H1 (cell line): ENCODE results near the gene DPF3. TPM values are rescaled to one million over a fixed set of nuclear protein-coding genes. Genes with fewer than 3 reads are reported as not detected.

Experiments
- CTCF ChIA-PET: fragments of 300-600 bp; sonication (Branson Sonifier 250); formaldehyde crosslinking; loops from one replicate; lab custom pipeline; 2021; ENCODE audit not compliant: partially characterized antibody; lab: Charles Lee
- POLR2A ChIA-PET: fragments of 300-600 bp; sonication (Branson Sonifier 250); formaldehyde crosslinking; loops from one replicate; lab custom pipeline; 2021; ENCODE audit warnings: inconsistent platforms; ENCODE audit not compliant: partially characterized antibody; lab: Charles Lee
- DNase-seq, 2 experiments: peaks; one replicate each; pipeline versions ENCODE4 v3.0.0 to v3.0.0-alpha.2; 2010 to 2022; ENCODE audit warnings: low spot score in 2 of 2, low read depth in 1 of 2, mixed read lengths in 1 of 2
- FAIRE-seq: peaks from 2 replicates; lab custom pipeline; 2011; peaks lifted over from hg19 to GRCh38; lab: Jason Lieb, UNC
- H2AFZ ChIP-seq: 2 replicates; pipeline ENCODE4 v1.8.1; 2012; ENCODE audit warnings: low read length, inconsistent platforms
- H2AK5ac ChIP-seq: 2 replicates; pipeline ENCODE4 v1.6.1; 2013; ENCODE audit warnings: low read depth, low read length
- H2BK120ac ChIP-seq: replicated peaks from 2 replicates; pipeline ENCODE3; 2013; ENCODE audit warnings: low read depth, low read length, inconsistent platforms
- H2BK12ac ChIP-seq: 2 replicates; pipeline ENCODE4 v1.6.1; 2013; ENCODE audit warnings: low read depth, low read length
- H2BK15ac ChIP-seq: 2 replicates; pipeline ENCODE4 v1.6.1; 2013; ENCODE audit warnings: low read length
- H2BK20ac ChIP-seq: 2 replicates; pipeline ENCODE4 v1.6.1; 2013; ENCODE audit warnings: low read length
- H2BK5ac ChIP-seq: 2 replicates; pipeline ENCODE4 v1.6.1; 2013; ENCODE audit warnings: low read depth, low read length
- H3K14ac ChIP-seq: 2 replicates; pipeline ENCODE4 v1.6.1; 2013; ENCODE audit warnings: inconsistent platforms; ENCODE audit not compliant: insufficient read length
- H3K18ac ChIP-seq: 2 replicates; pipeline ENCODE4 v1.6.1; 2013; ENCODE audit warnings: low read length; ENCODE audit errors: extremely low read depth
- H3K23ac ChIP-seq: 2 replicates; pipeline ENCODE4 v1.6.1; 2013; ENCODE audit warnings: inconsistent platforms; ENCODE audit not compliant: insufficient read length
- H3K23me2 ChIP-seq: 2 replicates; pipeline ENCODE4 v1.6.1; 2013; ENCODE audit warnings: low read depth, low read length
- H3K27ac ChIP-seq: 2 replicates; pipeline ENCODE4 v1.6.1; 2011; ENCODE audit warnings: low read depth, low read length, inconsistent platforms
- H3K27me3 ChIP-seq, 4 experiments: replicated peaks in 1 of 4; 1 replicate in 1 of 4; 2 replicates in 3 of 4; pipeline versions ENCODE4 v1.6.1 to v1.8.1; 2011 to 2013; ENCODE audit warnings: low read length in 3 of 4, mild to moderate bottlenecking in 3 of 4, inconsistent platforms in 2 of 4, mixed read lengths in 2 of 4, moderate library complexity in 1 of 4; ENCODE audit not compliant: control insufficient read depth in 3 of 4, insufficient read depth in 3 of 4; ENCODE audit errors: extremely low read depth in 1 of 4
- H3K36me3 ChIP-seq, 4 experiments: 2 replicates each; pipeline versions ENCODE4 v1.6.1 to v1.8.1; 2011 to 2013; ENCODE audit warnings: mild to moderate bottlenecking in 4 of 4, low read length in 3 of 4, moderate library complexity in 2 of 4, control low read depth in 1 of 4, inconsistent platforms in 1 of 4; ENCODE audit not compliant: insufficient read depth in 4 of 4, control insufficient read depth in 2 of 4
- H3K4ac ChIP-seq: replicated peaks from 2 replicates; pipeline ENCODE3; 2013; ENCODE audit warnings: low read length, low read depth, mixed read lengths, inconsistent platforms; ENCODE audit not compliant: insufficient read length
- H3K4me1 ChIP-seq, 4 experiments: replicated peaks in 1 of 4; 1 replicate in 1 of 4; 2 replicates in 3 of 4; pipeline versions ENCODE4 v1.6.1 to v1.8.1; 2011 to 2013; ENCODE audit warnings: low read length in 3 of 4, inconsistent platforms in 2 of 4, mixed read lengths in 1 of 4; ENCODE audit not compliant: insufficient read depth in 4 of 4, control insufficient read depth in 3 of 4
- H3K4me2 ChIP-seq, 2 experiments: 2 replicates each; pipeline versions ENCODE4 v1.6.1 to v1.8.1; 2011 to 2013; ENCODE audit warnings: low read depth in 2 of 2, low read length in 2 of 2, control low read depth in 1 of 2, inconsistent platforms in 1 of 2, mild to moderate bottlenecking in 1 of 2; ENCODE audit not compliant: insufficient read depth in 1 of 2
- H3K4me3 ChIP-seq, 4 experiments: fragments of 200-600, 300-600 bp in 1 of 4; sonication (generic), shearing (Covaris generic), sonication (Bioruptor Twin) in 1 of 4; 2 replicates each; pipeline versions ENCODE4 v1.5.1 to v1.8.1; 2011 to 2016; ENCODE audit warnings: low read length in 4 of 4, low read depth in 3 of 4, control low read depth in 2 of 4, inconsistent platforms in 2 of 4, mild to moderate bottlenecking in 2 of 4, mixed read lengths in 1 of 4, moderate library complexity in 1 of 4; ENCODE audit not compliant: insufficient read depth in 2 of 4; ENCODE audit errors: extremely low read depth in 1 of 4
- H3K56ac ChIP-seq: replicated peaks from 2 replicates; pipeline ENCODE3; 2013; ENCODE audit warnings: low read depth, mild to moderate bottlenecking, mixed read lengths, low read length, inconsistent platforms; ENCODE audit not compliant: insufficient read length
- H3K79me1 ChIP-seq: 2 replicates; pipeline ENCODE4 v1.6.1; 2013; ENCODE audit warnings: low read depth, low read length, control low read depth
- H3K79me2 ChIP-seq, 2 experiments: 2 replicates each; pipeline versions ENCODE4 v1.6.1 to v1.8.1; 2012 to 2013; ENCODE audit warnings: low read length in 2 of 2, mild to moderate bottlenecking in 2 of 2, inconsistent platforms in 1 of 2; ENCODE audit not compliant: insufficient read depth in 2 of 2, control insufficient read depth in 1 of 2
- H3K9ac ChIP-seq, 4 experiments: replicated peaks in 1 of 4; 1 replicate in 1 of 4; 2 replicates in 3 of 4; pipeline versions ENCODE4 v1.6.1 to v1.8.1; 2011 to 2013; ENCODE audit warnings: low read depth in 3 of 4, low read length in 3 of 4, control low read depth in 2 of 4, mild to moderate bottlenecking in 2 of 4, moderate library complexity in 2 of 4, inconsistent platforms in 1 of 4; ENCODE audit errors: extremely low read depth in 1 of 4
- H3K9me3 ChIP-seq, 2 experiments: 2 replicates each; pipeline versions ENCODE4 v1.6.1 to v1.8.1; 2012 to 2013; ENCODE audit warnings: mild to moderate bottlenecking in 2 of 2, moderate library complexity in 2 of 2, control low read depth in 1 of 2, inconsistent platforms in 1 of 2, low read depth in 1 of 2, low read length in 1 of 2, mixed read lengths in 1 of 2; ENCODE audit not compliant: insufficient read depth in 2 of 2
- H4K20me1 ChIP-seq, 2 experiments: replicated peaks in 1 of 2; 2 replicates each; pipeline versions ENCODE3 to v1.8.1; 2011 to 2013; ENCODE audit warnings: inconsistent platforms in 2 of 2, low read length in 2 of 2, mild to moderate bottlenecking in 1 of 2; ENCODE audit not compliant: insufficient read depth in 2 of 2, control insufficient read depth in 1 of 2
- H4K5ac ChIP-seq: 2 replicates; pipeline ENCODE4 v1.6.1; 2013; ENCODE audit warnings: low read length, low read depth, mixed read lengths, inconsistent platforms; ENCODE audit not compliant: insufficient read length
- H4K8ac ChIP-seq: 2 replicates; pipeline ENCODE4 v1.8.0; 2013; ENCODE audit warnings: mild to moderate bottlenecking, moderate library complexity, low read length, inconsistent platforms; ENCODE audit not compliant: insufficient read depth; ENCODE audit errors: extremely low read depth
- H4K91ac ChIP-seq: replicated peaks from 2 replicates; pipeline ENCODE3; 2013; ENCODE audit warnings: low read length, mixed read lengths, inconsistent platforms; ENCODE audit not compliant: insufficient read length
- CBX5 ChIP-seq: fragments of 300-800, 300-1000 bp; sonication (generic); IDR thresholded peaks from 2 replicates; pipeline ENCODE4 v1.7.1; 2016; ENCODE audit warnings: antibody characterized with exemption, low read length, low read depth
- E2F6 ChIP-seq: IDR thresholded peaks from 2 replicates; pipeline ENCODE4 v1.6.1; 2012; ENCODE audit warnings: inconsistent platforms
- EGR1 ChIP-seq: IDR thresholded peaks from 2 replicates; pipeline ENCODE4 v1.6.1; 2011; ENCODE audit warnings: low read depth, low read length, borderline replicate concordance
- HDAC2 ChIP-seq, 2 experiments: fragments of 300-600 bp in 1 of 2; sonication (generic) in 1 of 2; IDR thresholded peaks; 2 replicates each; pipeline ENCODE4 v1.6.1; 2011 to 2012; ENCODE audit warnings: low read depth in 2 of 2, low read length in 2 of 2, mild to moderate bottlenecking in 2 of 2, moderate library complexity in 2 of 2, borderline replicate concordance in 1 of 2, inconsistent platforms in 1 of 2
- HDAC6 ChIP-seq: IDR thresholded peaks from one replicate; pipeline ENCODE4 v1.7.1; 2012; ENCODE audit warnings: low read depth, mild to moderate bottlenecking, inconsistent platforms, low read length, moderate library complexity
- JUN ChIP-seq: IDR thresholded peaks from 2 replicates; pipeline ENCODE4 v1.6.1; 2011; ENCODE audit warnings: low read depth, mild to moderate bottlenecking, improper control_type of control experiment, low read length
- KDM4A ChIP-seq: IDR thresholded peaks from one replicate; pipeline ENCODE4 v1.7.1; 2012; ENCODE audit warnings: low read depth, mild to moderate bottlenecking, moderate library complexity, low read length, inconsistent platforms; ENCODE audit not compliant: severe bottlenecking
- POLR2AphosphoS5 ChIP-seq: IDR thresholded peaks from 2 replicates; pipeline ENCODE4 v1.6.1; 2011; ENCODE audit warnings: low read depth, low read length
- SIN3A ChIP-seq, 2 experiments: IDR thresholded peaks in 1 of 2; conservative IDR thresholded peaks in 1 of 2; 2 replicates each; pipeline ENCODE4 v1.6.1; 2011 to 2012; ENCODE audit warnings: low read length in 2 of 2, improper control_type of control experiment in 1 of 2, low read depth in 1 of 2, mild to moderate bottlenecking in 1 of 2
- SP2 ChIP-seq: IDR thresholded peaks from 2 replicates; pipeline ENCODE4 v1.6.1; 2012; ENCODE audit warnings: mild to moderate bottlenecking, low read length, inconsistent platforms
- SRF ChIP-seq: IDR thresholded peaks from 2 replicates; pipeline ENCODE4 v1.6.1; 2011; ENCODE audit warnings: mild to moderate bottlenecking, low read depth, low read length, moderate library complexity
- TAF1 ChIP-seq: IDR thresholded peaks from 2 replicates; pipeline ENCODE4 v1.6.1; 2011; ENCODE audit warnings: mild to moderate bottlenecking, low read depth, low read length
- YY1 ChIP-seq: IDR thresholded peaks from 2 replicates; pipeline ENCODE4 v1.6.1; 2011; ENCODE audit warnings: low read depth, mild to moderate bottlenecking, low read length
- WGBS, 2 experiments: shearing (Covaris generic) in 1 of 2; methylation state at CpG; one replicate each; pipeline versions ENCODE4 v1.1.6 to v1.1.7; 2013 to 2015; ENCODE audit warnings: low lambda C conversion rate in 2 of 2, mixed read lengths in 2 of 2, inconsistent platforms in 1 of 2, low coverage in 1 of 2, missing lambda C conversion rate in 1 of 2; ENCODE audit not compliant: insufficient replicate concordance in 2 of 2, insufficient coverage in 1 of 2, insufficient read length in 1 of 2; ENCODE audit errors: extremely low coverage in 1 of 2, missing lambda C conversion rate in 1 of 2; 5-methylcytosine and 5-hydroxymethylcytosine counted together
- polyA plus RNA-seq, 7 experiments: library from polyadenylated mRNA; depleted of rRNA in 3 of 7; stranded (reverse) in 5 of 7; unstranded in 2 of 7; fragments of >200 nt in 5 of 7; fragments of 200-250 nt in 2 of 7; gene quantifications; 1 replicate in 5 of 7; 2 replicates in 1 of 7; 4 replicates in 1 of 7; pipeline versions ENCODE4 v1.2.1 to v1.2.3, GENCODE V29; 2011 to 2013; ENCODE audit warnings: missing spikeins in 2 of 7, mixed read lengths in 2 of 7
- total RNA-seq: library from RNA; stranded (reverse); fragmentation: NEBNext Ultra II Directional; extraction: Animal tissue kit (Norgen Biotek cat#: 25700); gene quantifications from 2 replicates; pipeline ENCODE4 v1.2.1, GENCODE V29; 2021

DPF3 gene
- total and polyA plus RNA-seq, 2 of the 8 experiments (the other 6 are each of a cell fraction or from before 2014, with no cell fraction given), result 0.19 TPM; not detected in 1

GRCh38 chr14:72638021-72638420 lies 255.9 kb downstream of the DPF3 start:
- Histone ChIP-seq H3K23ac (no peak overlapping the region), H2BK15ac (no peak overlapping the region), H2AK5ac (no peak overlapping the region), H3K79me2 (no peaks in the 10 kb centered on the region; a peak in 1 of 4 replicates), H3K56ac (no peak overlapping the region), H4K8ac (no peak overlapping the region), H3K36me3 (no peaks in the 10 kb centered on the region), H3K9me3 (peaks cover 2 to 5% of the 10 kb centered on the region in 2 experiments; a peak in 2 of 4 replicates), H2BK5ac (no peak overlapping the region), H3K27ac (no peak overlapping the region), H2BK120ac (no peak overlapping the region), H3K18ac (no peak overlapping the region), H4K5ac (no peak overlapping the region), H3K27me3 (no peaks in the 10 kb centered on the region), H4K91ac (no peak overlapping the region), H3K9ac (no peak overlapping the region), H3K4me2 (no peak overlapping the region), H3K4me3 (no peak overlapping the region), H4K20me1 (no peaks in the 10 kb centered on the region), H2AFZ (no peak overlapping the region), H3K23me2 (no peaks in the 10 kb centered on the region), H2BK12ac (no peak overlapping the region), H3K79me1 (no peaks in the 10 kb centered on the region), H3K4me1 (no peaks in the 10 kb centered on the region), H3K14ac (no peak overlapping the region), H3K4ac (no peak overlapping the region), H2BK20ac (no peak overlapping the region)
- TF ChIP-seq SRF, result no peak
- no peak for TF ChIP-seq CBX5
- no peak for TF ChIP-seq E2F6
- no peak for TF ChIP-seq EGR1
- no peak for TF ChIP-seq YY1
- TF ChIP-seq KDM4A, result no peak
- no peak for TF ChIP-seq TAF1
- no peak for TF ChIP-seq JUN
- TF ChIP-seq HDAC2 (IDR thresholded peaks at IDR 0.05; ENCODE audit: borderline replicate concordance in 1 of 2, low read depth in 2 of 2, low read length in 2 of 2), result no peak
- TF ChIP-seq SP2, result no peak
- TF ChIP-seq HDAC6, result no peak
- no peak for TF ChIP-seq POLR2AphosphoS5
- no peak for TF ChIP-seq SIN3A (conservative IDR thresholded peaks at IDR 0.05 in 1 of 2, IDR thresholded peaks at IDR 0.05 in 1 of 2; ENCODE audit: low read depth in 1 of 2, low read length in 2 of 2)
- DNase-seq (no peak), FAIRE-seq (no peak)
- ChIA-PET POLR2A (no interaction called here), CTCF (no interaction called here)
- WGBS, 2 experiments, result 67% methylated on average over 3 of the region's 3 CpGs; no CpG with 5 or more reads in 1 of the 2 experiments
